ENCODE measurements around the gene PDYN.

DNA sequence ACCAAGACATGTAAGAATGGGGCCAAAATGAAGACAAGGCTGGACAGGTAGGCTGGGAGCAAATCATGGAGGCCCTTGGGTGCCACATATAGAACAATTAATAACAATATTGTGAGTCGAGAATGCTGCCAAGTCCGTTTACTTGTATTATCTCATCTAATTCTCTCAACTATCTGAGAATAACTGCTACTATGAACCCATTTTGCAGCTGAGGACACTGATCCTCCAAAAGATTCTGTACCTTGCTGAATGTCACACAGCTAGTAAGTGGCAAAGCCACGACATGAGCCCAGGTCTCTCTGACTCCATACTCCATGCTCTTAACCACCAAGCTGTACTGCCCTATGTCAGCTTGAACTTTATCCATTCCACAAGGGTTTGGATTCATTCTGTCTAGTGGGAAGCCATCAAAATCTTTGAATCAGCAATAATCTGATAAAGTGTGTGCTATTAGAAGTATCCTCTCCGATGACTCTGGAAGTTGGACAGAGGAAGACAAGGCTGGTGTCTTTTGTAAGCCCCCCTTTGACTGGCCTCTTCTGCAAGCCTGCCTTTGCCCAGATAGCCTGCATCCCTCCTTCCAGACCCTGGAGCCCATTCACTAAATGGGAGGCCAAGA is 43.5 kb upstream of the PDYN start:
- TF ChIP-seq ZNF274 (IDR thresholded peaks at IDR 0.05; ENCODE audit: low read depth, low read length) (no peak), YY1 (IDR thresholded peaks at IDR 0.05; ENCODE audit: insufficient read depth, insufficient read length) (no peak)

Measured in NT2/D1 (cell line).